Uterus (tissue), 4 donors: ENCODE measurements around the gene LPP. TPM values are rescaled to one million over a fixed set of nuclear protein-coding genes. Genes with fewer than 3 reads are reported as not detected.

Experiments used
- DNase-seq, 2 donors: peaks; one replicate each; pipeline ENCODE4 v3.0.0-alpha.2; 2019 to 2020
- H3K27ac ChIP-seq, 2 donors: fragments of 200-600 bp; sonication (generic); 1 replicate in 1 of 2; 2 replicates in 1 of 2; pipeline ENCODE4 v1.5.1; 2016 to 2018
- H3K27me3 ChIP-seq, 2 donors: fragments of 200-600 bp; sonication (generic); one replicate each; pipeline ENCODE4 v1.5.1; 2018 to 2019; ENCODE audit warnings: control low read depth in 1 of 2
- H3K36me3 ChIP-seq, 2 donors: fragments of 200-600 bp; sonication (generic); one replicate each; pipeline ENCODE4 v1.5.1; 2019; ENCODE audit warnings: control low read depth in 1 of 2
- H3K4me1 ChIP-seq, 2 donors: fragments of 200-600 bp; sonication (generic); one replicate each; pipeline ENCODE4 v1.5.1; 2018 to 2019; ENCODE audit warnings: control low read depth in 1 of 2
- H3K4me3 ChIP-seq, 2 donors: fragments of 200-600 bp; sonication (generic); 1 replicate in 1 of 2; 2 replicates in 1 of 2; pipeline ENCODE4 v1.5.1; 2018 to 2019; ENCODE audit warnings: mild to moderate bottlenecking in 1 of 2
- H3K9me3 ChIP-seq, 2 donors: fragments of 200-600 bp; sonication (generic); one replicate each; pipeline ENCODE4 v1.5.1; 2019; ENCODE audit warnings: control low read depth in 1 of 2
- POLR2A ChIP-seq, 2 donors: fragments of 450-650 bp; IDR thresholded peaks; one replicate each; pipeline ENCODE4 v1.6.1; 2016; ENCODE audit warnings: antibody characterized with exemption in 2 of 2, mild to moderate bottlenecking in 1 of 2, moderate library complexity in 1 of 2
- intact Hi-C: fragments of 100-400 bp; cut with DNase I; formaldehyde crosslinking; loops from one replicate; pipeline ENCODE4 v1.15.1; 2023; ENCODE audit warnings: low total_unique reads
- total RNA-seq, 4 donors: library from RNA; depleted of rRNA in 3 of 4; stranded (reverse); fragments of >200 nt in 3 of 4; gene quantifications; one replicate each; pipeline versions ENCODE4 v1.1.0 to v1.2.4, GENCODE V29; 2014 to 2023
- TF ChIP-seq, protein P1 (sequence below), 4 experiments: fragments of 200-600 bp in 2 of 4; fragments of 450-650 bp in 2 of 4; sonication (generic) in 2 of 4; IDR thresholded peaks; one replicate each; pipeline ENCODE4 v1.5.1; 2016 to 2019; ENCODE audit warnings: antibody characterized with exemption in 4 of 4, mild to moderate bottlenecking in 2 of 4, moderate library complexity in 1 of 4
- donor health status: DM: yes; HTN: yes; CAD: no.

LPP gene
- total RNA-seq, 4 donors from 2014 or later: 180 to 1,374 (median 712) TPM

DNA sequence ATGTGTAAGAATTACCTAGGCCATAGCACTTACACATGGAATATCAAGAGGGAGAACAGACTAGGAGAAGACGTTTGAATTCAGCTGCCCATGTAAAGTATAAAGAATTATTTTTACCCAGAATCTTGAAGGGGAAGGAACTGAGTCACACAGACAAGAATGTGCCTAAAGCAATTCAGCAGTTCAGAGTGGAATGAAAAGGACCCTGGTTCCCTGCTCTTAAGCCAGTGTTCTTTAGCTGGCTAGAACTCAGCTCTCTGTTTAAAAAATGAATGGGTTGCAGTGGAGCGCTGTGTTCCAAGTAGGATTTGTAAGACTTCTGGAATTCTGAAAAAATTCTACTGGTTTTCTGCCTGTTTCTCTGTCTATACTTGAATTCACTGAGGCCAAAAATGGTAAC, 440.2 kb downstream of the LPP start:
- no peak for DNase-seq
- H3K27ac ChIP-seq: no peak overlapping the region
- no peaks in the 10 kb centered on the region for H3K4me1 ChIP-seq

DNA sequence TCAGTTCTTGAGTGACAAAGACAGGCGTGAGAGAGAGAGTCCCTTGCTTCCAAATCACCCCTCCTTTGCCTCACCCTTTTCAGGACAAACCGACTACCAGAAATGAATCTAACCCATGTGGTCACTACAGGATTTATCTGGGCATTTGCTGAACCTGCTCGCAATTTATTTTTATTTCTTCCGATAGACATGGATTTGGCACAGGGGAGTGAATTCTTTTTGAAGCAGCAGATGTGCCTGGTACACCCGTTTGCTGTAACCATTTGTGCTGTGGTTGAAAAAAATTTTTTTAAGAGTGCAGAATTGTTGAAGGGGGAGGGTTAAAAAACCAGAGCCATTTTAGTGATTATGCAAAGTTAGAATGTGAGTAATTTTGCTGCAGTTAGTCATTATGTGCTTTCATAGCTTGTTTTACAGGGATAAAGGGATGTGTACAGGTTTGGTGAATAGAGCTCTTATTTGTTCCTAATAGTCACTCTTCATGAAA, 442.0 kb downstream of the LPP start:
- Histone ChIP-seq H3K36me3 (no peaks in the 10 kb centered on the region), H3K27ac (no peak overlapping the region), H3K9me3 (no peaks in the 10 kb centered on the region), H3K27me3 (no peaks in the 10 kb centered on the region), H3K4me1 (no peaks in the 10 kb centered on the region), H3K4me3 (no peak overlapping the region)
- intact Hi-C loops: no loop called here
- DNase-seq: no peak
- TF ChIP-seq POLR2A (IDR thresholded peaks at IDR 0.05): no peak
- TF ChIP-seq, protein P1, sequence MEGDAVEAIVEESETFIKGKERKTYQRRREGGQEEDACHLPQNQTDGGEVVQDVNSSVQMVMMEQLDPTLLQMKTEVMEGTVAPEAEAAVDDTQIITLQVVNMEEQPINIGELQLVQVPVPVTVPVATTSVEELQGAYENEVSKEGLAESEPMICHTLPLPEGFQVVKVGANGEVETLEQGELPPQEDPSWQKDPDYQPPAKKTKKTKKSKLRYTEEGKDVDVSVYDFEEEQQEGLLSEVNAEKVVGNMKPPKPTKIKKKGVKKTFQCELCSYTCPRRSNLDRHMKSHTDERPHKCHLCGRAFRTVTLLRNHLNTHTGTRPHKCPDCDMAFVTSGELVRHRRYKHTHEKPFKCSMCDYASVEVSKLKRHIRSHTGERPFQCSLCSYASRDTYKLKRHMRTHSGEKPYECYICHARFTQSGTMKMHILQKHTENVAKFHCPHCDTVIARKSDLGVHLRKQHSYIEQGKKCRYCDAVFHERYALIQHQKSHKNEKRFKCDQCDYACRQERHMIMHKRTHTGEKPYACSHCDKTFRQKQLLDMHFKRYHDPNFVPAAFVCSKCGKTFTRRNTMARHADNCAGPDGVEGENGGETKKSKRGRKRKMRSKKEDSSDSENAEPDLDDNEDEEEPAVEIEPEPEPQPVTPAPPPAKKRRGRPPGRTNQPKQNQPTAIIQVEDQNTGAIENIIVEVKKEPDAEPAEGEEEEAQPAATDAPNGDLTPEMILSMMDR (IDR thresholded peaks at IDR 0.05): no peak

More for the DNA sequence above, 440.2 kb downstream of the LPP start:
- no peak overlapping the region for H3K4me3 ChIP-seq
- H3K27me3 ChIP-seq: no peaks in the 10 kb centered on the region
- H3K9me3 ChIP-seq: no peaks in the 10 kb centered on the region
- no peak for TF ChIP-seq POLR2A (IDR thresholded peaks at IDR 0.05)
- TF ChIP-seq, protein P1 (IDR thresholded peaks at IDR 0.05): no peak
- H3K36me3 ChIP-seq: no peaks in the 10 kb centered on the region
- intact Hi-C loops: no loop called here

DNA sequence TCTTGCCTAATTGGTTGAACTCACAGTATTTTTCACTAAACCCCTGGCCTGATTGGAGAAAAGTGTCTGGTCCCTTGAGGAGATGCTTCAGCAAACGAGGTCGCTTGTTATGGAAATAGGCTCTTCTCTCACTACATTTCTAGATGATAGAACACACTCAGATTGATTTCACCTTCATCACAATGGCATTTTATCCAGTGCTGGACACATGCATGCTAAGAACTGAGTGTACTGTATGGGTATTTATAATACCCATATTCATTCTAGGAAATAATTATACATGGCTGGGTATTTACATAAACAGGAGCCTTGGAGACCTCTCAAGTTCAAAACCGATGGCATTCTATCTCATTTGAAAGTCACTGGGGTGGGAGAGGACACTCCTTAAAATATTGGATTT, 444.9 kb downstream of the LPP start:
- DNase-seq: no peak
- intact Hi-C loops: no loop called here
- Histone ChIP-seq H3K27me3 (no peaks in the 10 kb centered on the region), H3K36me3 (no peaks in the 10 kb centered on the region), H3K9me3 (no peaks in the 10 kb centered on the region), H3K27ac (no peak overlapping the region), H3K4me1 (no peaks in the 10 kb centered on the region), H3K4me3 (no peak overlapping the region)
- TF ChIP-seq, protein P1 (IDR thresholded peaks at IDR 0.05): no peak
- no peak for TF ChIP-seq POLR2A (IDR thresholded peaks at IDR 0.05)

DNA sequence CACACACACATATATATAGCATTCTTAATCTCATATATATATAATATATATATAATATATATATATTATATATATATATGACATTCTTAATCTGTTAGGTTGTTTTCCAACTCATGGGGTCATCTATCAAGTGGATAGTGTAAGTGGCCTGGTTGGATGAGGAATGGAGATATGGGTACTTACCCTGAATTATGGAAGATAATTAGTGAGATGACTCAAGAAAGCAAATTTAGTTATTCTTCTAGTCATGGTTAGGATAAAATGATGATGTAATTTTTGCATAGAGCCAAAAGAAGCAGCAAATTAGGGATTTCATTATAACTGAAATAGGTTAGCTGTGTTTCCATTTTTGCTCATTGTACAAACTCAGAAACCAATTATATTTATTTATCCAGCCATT, 448.2 kb downstream of the LPP start:
- no peaks in the 10 kb centered on the region for H3K27me3 ChIP-seq
- no peaks in the 10 kb centered on the region for H3K9me3 ChIP-seq
- DNase-seq: no peak
- TF ChIP-seq, protein P1 (IDR thresholded peaks at IDR 0.05): no peak
- no peak for TF ChIP-seq POLR2A (IDR thresholded peaks at IDR 0.05)
- no peak overlapping the region for H3K27ac ChIP-seq
- H3K4me3 ChIP-seq: no peak overlapping the region
- H3K36me3 ChIP-seq: no peaks in the 10 kb centered on the region
- intact Hi-C loops: no loop called here
- no peaks in the 10 kb centered on the region for H3K4me1 ChIP-seq

DNA sequence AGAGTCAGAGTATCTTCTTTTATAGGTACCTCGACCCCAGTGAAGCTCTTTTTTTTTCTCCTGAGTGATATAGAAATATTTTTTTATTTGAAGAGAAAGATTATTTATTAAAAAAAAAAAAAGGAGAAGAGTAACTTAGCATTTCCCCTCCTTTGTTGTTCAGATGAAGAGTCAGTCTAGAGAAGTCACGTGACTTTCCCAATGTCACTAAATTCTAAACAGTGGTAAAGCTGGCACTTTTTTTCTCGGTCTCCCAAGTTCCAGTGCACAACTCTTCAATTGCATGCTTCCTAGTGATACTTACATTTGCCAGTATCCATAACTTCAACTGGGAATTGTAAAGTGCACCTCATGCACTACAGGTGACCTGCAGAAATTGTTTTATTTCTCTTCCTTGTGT, 448.7 kb downstream of the LPP start:
- H3K9me3 ChIP-seq: no peaks in the 10 kb centered on the region
- no peak for DNase-seq
- H3K27me3 ChIP-seq: no peaks in the 10 kb centered on the region
- H3K27ac ChIP-seq: no peak overlapping the region
- H3K4me1 ChIP-seq: no peaks in the 10 kb centered on the region
- intact Hi-C loops: no loop called here
- no peak overlapping the region for H3K4me3 ChIP-seq
- TF ChIP-seq POLR2A (IDR thresholded peaks at IDR 0.05): no peak
- TF ChIP-seq, protein P1 (IDR thresholded peaks at IDR 0.05): no peak
- no peaks in the 10 kb centered on the region for H3K36me3 ChIP-seq
